Heart left ventricle (tissue), 16 donors: Measurements from ENCODE around the gene STAP2. TPM values are rescaled to one million over a fixed set of nuclear protein-coding genes. Genes with fewer than 3 reads are reported as not detected.

Source experiments
- ATAC-seq, 4 donors: fragments of 200-7000 bp; cut with Tn5 transposase; one replicate each; pipeline ENCODE4 v1.9.1; 2020 to 2022; ENCODE audit warnings: moderate library complexity in 4 of 4, mild to moderate bottlenecking in 3 of 4, moderate number of reproducible peaks in 1 of 4
- DNase-seq, 5 donors: peaks; one replicate each; pipeline ENCODE4 v3.0.0-alpha.2; 2020
- H3K27ac ChIP-seq, 12 donors: fragments of 200-600 bp; sonication (generic) in 4 of 12; one replicate each; pipeline versions ENCODE4 v1.5.0 to v1.8.0; 2016 to 2022; ENCODE audit warnings: mild to moderate bottlenecking in 2 of 12
- H3K27me3 ChIP-seq, 9 donors: fragments of 200-600 bp; sonication (generic) in 2 of 9; one replicate each; pipeline versions ENCODE4 v1.5.1 to v1.8.0; 2016 to 2022; ENCODE audit warnings: mild to moderate bottlenecking in 3 of 9
- H3K36me3 ChIP-seq, 9 donors: fragments of 200-600 bp; sonication (generic) in 2 of 9; one replicate each; pipeline versions ENCODE4 v1.5.0 to v1.8.0; 2018 to 2022; ENCODE audit warnings: mild to moderate bottlenecking in 2 of 9
- H3K4me1 ChIP-seq, 12 donors: fragments of 200-600 bp; sonication (generic) in 4 of 12; one replicate each; pipeline versions ENCODE4 v1.5.0 to v1.8.0; 2016 to 2022; ENCODE audit warnings: mild to moderate bottlenecking in 3 of 12
- H3K4me3 ChIP-seq, 12 donors: fragments of 200-600 bp; sonication (generic) in 4 of 12; one replicate each; pipeline versions ENCODE4 v1.5.0 to v1.8.0; 2017 to 2022; ENCODE audit warnings: mild to moderate bottlenecking in 9 of 12, moderate library complexity in 4 of 12
- H3K9me3 ChIP-seq, 12 donors: fragments of 200-600 bp; sonication (generic) in 4 of 12; one replicate each; pipeline versions ENCODE4 v1.5.0 to v1.8.0; 2016 to 2022; ENCODE audit warnings: mild to moderate bottlenecking in 1 of 12
- POLR2A ChIP-seq, 2 donors: fragments of 450-650 bp; IDR thresholded peaks; one replicate each; pipeline ENCODE4 v1.6.1; 2017; ENCODE audit warnings: antibody characterized with exemption in 2 of 2, mild to moderate bottlenecking in 2 of 2, moderate library complexity in 2 of 2
- WGBS, 4 donors: extraction: QIAGEN DNeasy Blood & Tissue Kit in 2 of 4; methylation state at CpG; one replicate each; pipeline versions ENCODE4 v1.1.5 to v1.1.7; 2013 to 2018; 5-methylcytosine and 5-hydroxymethylcytosine counted together
- intact Hi-C, 10 donors: fragments of 100-400 bp; cut with DNase I; formaldehyde crosslinking; loops; one replicate each; pipeline versions ENCODE4 v1.11.1 to v1.14.2; 2022
- polyA plus RNA-seq, 2 donors: library from polyadenylated mRNA; stranded (reverse); fragments of 200-250 nt; gene quantifications; one replicate each; pipeline ENCODE4 v1.2.3, GENCODE V29; 2013
- total RNA-seq, 9 donors: library from RNA; depleted of rRNA in 2 of 9; stranded (reverse); fragments of >200 nt in 2 of 9; fragmentation: NEBNext Ultra II Directional in 3 of 9; extraction: Animal tissue kit (Norgen Biotek cat#: 25700) in 3 of 9; gene quantifications; one replicate each; pipeline versions ENCODE4 v1.1.0 to v1.2.4, GENCODE V29; 2016 to 2023
- TF ChIP-seq, protein P1 (sequence below), 12 donors: fragments of 200-600 bp; sonication (generic) in 4 of 12; IDR thresholded peaks; one replicate each; pipeline versions ENCODE4 v1.5.0 to v1.8.0; 2018 to 2022; ENCODE audit warnings: antibody characterized with exemption in 12 of 12, mild to moderate bottlenecking in 5 of 12
- donor health status: ischemic (EF 13 %, LVEDD 7.1; RV severe dilation, severe dysfunction).
- donor health status: healthy with polysubstance abuse.
- donor health status: DM: no; HTN: yes; CAD: no.
- donor health status: DM: no; HTN: no; CAD: no.
- donor health status: ischemic (EF 25% LVEDD 6.9; RV normal size, moderate dysfunction).
- donor health status: ischemic (EF 25% LVEDD 5.7; RV mildly dilated, moderate dysfunction).
- donor health status: healthy.
- donor health status: DM: yes; HTN: yes; CAD: no.
- donor health status: ischemic (EF 35%, LVEDD 5.7; RV mildly dilated, moderate dysfunction).
- donor health status: nonischemic (EF 11% LVEDD 7.7; RV severe dilation, severe dysfunction).
- donor health status: DM: yes; HTN: yes; CAD: no.
- donor health status: PGD.
- donor health status: ischemic (EF 29% LVEDD 5.4; RV normal size, mild dysfunction).
- donor health status: nonischemic (EF 23%, LVEDD 6.1; RV moderate dilation, normal function).

The STAP2 gene
- total and polyA plus RNA-seq, 11 donors, result 0.67 to 14.2 (median 1.9) TPM

DNA sequence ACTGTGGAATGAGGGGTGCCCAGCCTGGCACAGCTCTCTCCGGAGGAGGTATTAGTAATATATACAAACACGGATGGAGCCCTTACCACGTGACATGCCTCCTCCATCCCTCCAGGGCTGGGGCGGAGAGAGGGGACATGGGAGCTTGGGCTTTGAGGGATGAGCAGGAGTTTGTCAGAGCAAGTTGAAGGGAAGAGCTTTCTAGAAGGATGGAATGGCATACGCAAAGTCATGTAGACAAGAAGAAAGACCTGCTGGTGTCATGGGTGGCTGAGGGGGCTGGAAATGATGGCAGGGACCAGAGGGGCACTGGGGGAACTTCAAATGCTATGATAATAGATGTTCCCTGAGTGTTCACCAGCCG lies 7.4 kb upstream of the STAP2 start:
- H3K4me1 ChIP-seq, result peaks cover 0 to 18% (median 10%) of the 10 kb centered on the region in 12 donors

DNA sequence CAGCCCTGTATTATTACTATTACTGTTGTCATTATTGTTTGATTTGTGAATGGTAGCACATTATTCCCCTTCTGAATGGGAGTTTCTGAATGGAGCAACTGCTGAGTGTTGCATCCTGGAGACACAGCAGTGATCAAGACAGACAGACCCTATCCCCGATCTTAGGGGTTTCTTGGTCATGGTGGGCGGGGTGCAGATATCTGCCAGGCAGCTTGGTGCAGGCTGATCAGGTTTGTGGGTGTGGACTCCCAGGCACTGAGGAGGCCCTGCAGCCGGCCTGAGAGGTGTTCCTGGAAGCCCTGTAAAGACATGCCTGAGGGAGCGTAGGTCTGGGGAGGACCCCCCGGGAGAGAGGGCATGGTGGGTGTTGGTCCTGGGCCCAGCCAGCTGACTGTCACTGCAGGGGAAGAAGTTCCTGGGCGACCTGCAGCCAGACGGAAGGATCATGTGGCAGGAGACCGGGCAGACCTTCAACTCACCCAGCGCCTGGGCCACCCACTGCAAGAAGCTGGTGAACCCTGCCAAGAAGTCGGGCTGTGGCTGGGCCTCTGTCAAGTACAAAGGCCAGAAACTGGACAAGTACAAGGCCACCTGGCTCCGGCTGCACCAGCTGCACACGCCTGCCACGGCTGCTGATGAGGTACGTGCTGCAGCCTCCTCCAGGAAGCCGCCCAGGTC lies 6.9 kb upstream of the STAP2 start:
- WGBS, 4 donors, result 87 to 95% (median 92%) methylated on average over 11 to 15 of the region's 15 CpGs
- intact Hi-C loops, result no loop called here
- TF ChIP-seq POLR2A (IDR thresholded peaks at IDR 0.05), result no peak
- TF ChIP-seq, protein P1, sequence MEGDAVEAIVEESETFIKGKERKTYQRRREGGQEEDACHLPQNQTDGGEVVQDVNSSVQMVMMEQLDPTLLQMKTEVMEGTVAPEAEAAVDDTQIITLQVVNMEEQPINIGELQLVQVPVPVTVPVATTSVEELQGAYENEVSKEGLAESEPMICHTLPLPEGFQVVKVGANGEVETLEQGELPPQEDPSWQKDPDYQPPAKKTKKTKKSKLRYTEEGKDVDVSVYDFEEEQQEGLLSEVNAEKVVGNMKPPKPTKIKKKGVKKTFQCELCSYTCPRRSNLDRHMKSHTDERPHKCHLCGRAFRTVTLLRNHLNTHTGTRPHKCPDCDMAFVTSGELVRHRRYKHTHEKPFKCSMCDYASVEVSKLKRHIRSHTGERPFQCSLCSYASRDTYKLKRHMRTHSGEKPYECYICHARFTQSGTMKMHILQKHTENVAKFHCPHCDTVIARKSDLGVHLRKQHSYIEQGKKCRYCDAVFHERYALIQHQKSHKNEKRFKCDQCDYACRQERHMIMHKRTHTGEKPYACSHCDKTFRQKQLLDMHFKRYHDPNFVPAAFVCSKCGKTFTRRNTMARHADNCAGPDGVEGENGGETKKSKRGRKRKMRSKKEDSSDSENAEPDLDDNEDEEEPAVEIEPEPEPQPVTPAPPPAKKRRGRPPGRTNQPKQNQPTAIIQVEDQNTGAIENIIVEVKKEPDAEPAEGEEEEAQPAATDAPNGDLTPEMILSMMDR (IDR thresholded peaks at IDR 0.05), result no peak
- Histone ChIP-seq H3K4me1 (peaks cover 0 to 18% (median 10%) of the 10 kb centered on the region in 12 donors), H3K4me3 (no peak overlapping the region), H3K27ac (no peak overlapping the region), H3K9me3 (no peaks in the 10 kb centered on the region), H3K36me3 (peaks cover 0 to 18% (median 9%) of the 10 kb centered on the region in 9 donors), H3K27me3 (no peaks in the 10 kb centered on the region)
- ATAC-seq (no peak), DNase-seq (no peak)

More for the DNA sequence above, 7.4 kb upstream of the STAP2 start:
- peaks cover 0 to 18% (median 9%) of the 10 kb centered on the region in 9 donors for H3K36me3 ChIP-seq
- intact Hi-C loops, result no loop called here
- TF ChIP-seq POLR2A (IDR thresholded peaks at IDR 0.05), result no peak
- TF ChIP-seq, protein P1 (IDR thresholded peaks at IDR 0.05), result no peak
- no peak overlapping the region for H3K27ac ChIP-seq
- H3K9me3 ChIP-seq, result no peaks in the 10 kb centered on the region
- H3K27me3 ChIP-seq, result no peaks in the 10 kb centered on the region
- 93 to 97% (median 95%) methylated on average over 6 of the region's 6 CpGs for WGBS, 4 donors
- H3K4me3 ChIP-seq, result no peak overlapping the region
- ATAC-seq (no peak), DNase-seq (no peak)

GRCh38 chr19:4343370-4344307 lies 5.0 kb upstream of the STAP2 start, which contains the start of gene MPND:
MPND (plus strand) TSS chr19:4343562; CDS start chr19:4343594, 32 bp downstream.
- peaks cover 0 to 23% (median 13%) of the 10 kb centered on the region in 12 donors for H3K4me1 ChIP-seq
- H3K4me3 ChIP-seq, result peak within 1 kb of the TSS; percentile 38 to 100 (median 76)
- H3K27ac ChIP-seq, result peak within 1 kb of the TSS; percentile 70 to 99 (median 92)
- peaks cover 0 to 18% (median 8%) of the 10 kb centered on the region in 9 donors for H3K36me3 ChIP-seq
- TF ChIP-seq, protein P1 (IDR thresholded peaks at IDR 0.05), result no peak
- TF ChIP-seq POLR2A (IDR thresholded peaks at IDR 0.05), result peak in 1 of 2 donors; percentile 61
- no peaks in the 10 kb centered on the region for H3K9me3 ChIP-seq
- ATAC-seq (peak; percentile 82 to 90 (median 90)), DNase-seq (peak; percentile 94 to 97 (median 96))
- intact Hi-C loops, result loop anchor here in 5 of 10 donors (2.0 to 5.0 kb wide), 5 partner anchors 31 to 96 kb away; partner anchors contain the start of genes CHAF1A (in 1 of the 5), SH3GL1 (in 1 of the 5) and YJU2 (in 1 of the 5)
- 5 to 18% (median 8%) methylated on average over 20 to 101 of the region's 101 CpGs for WGBS, 4 donors
- no peaks in the 10 kb centered on the region for H3K27me3 ChIP-seq
